Measurements from ENCODE around the gene PRKACG.

- TF ChIP-seq, protein P1, sequence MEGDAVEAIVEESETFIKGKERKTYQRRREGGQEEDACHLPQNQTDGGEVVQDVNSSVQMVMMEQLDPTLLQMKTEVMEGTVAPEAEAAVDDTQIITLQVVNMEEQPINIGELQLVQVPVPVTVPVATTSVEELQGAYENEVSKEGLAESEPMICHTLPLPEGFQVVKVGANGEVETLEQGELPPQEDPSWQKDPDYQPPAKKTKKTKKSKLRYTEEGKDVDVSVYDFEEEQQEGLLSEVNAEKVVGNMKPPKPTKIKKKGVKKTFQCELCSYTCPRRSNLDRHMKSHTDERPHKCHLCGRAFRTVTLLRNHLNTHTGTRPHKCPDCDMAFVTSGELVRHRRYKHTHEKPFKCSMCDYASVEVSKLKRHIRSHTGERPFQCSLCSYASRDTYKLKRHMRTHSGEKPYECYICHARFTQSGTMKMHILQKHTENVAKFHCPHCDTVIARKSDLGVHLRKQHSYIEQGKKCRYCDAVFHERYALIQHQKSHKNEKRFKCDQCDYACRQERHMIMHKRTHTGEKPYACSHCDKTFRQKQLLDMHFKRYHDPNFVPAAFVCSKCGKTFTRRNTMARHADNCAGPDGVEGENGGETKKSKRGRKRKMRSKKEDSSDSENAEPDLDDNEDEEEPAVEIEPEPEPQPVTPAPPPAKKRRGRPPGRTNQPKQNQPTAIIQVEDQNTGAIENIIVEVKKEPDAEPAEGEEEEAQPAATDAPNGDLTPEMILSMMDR (IDR thresholded peaks at IDR 0.05) = no peak
- no peak for TF ChIP-seq POLR2A (IDR thresholded peaks at IDR 0.05)
Observed at GRCh38 chr9:69046723-69047122, 32.8 kb upstream of the PRKACG start.
